Neural cell (in vitro differentiated cells): ENCODE measurements around the gene EDA.

Experiments
- CTCF ChIP-seq: fragments of 450-650 bp; IDR thresholded peaks from 2 replicates; pipeline ENCODE4 v1.5.1; 2014; ENCODE audit warnings: antibody characterized with exemption, mild to moderate bottlenecking, moderate library complexity; ENCODE audit not compliant: poor library complexity, severe bottlenecking
- MXI1 ChIP-seq: fragments of 450-650 bp; conservative IDR thresholded peaks from 2 replicates; pipeline ENCODE4 v1.6.1; 2014; ENCODE audit warnings: antibody characterized with exemption, mild to moderate bottlenecking; ENCODE audit not compliant: poor library complexity, severe bottlenecking
- POLR2AphosphoS5 ChIP-seq: IDR thresholded peaks from 2 replicates; pipeline ENCODE4 v1.6.1; 2012
- REST ChIP-seq: IDR thresholded peaks from 2 replicates; pipeline ENCODE4 v1.6.1; 2012; ENCODE audit warnings: borderline replicate concordance

- no peak for TF ChIP-seq REST
- no peak for TF ChIP-seq CTCF
- no peak for TF ChIP-seq POLR2AphosphoS5
- TF ChIP-seq MXI1: no peak
Measured at GRCh38 chrX:70066646-70067045, 450.7 kb downstream of the EDA start.
